A204.1 (cell line): ENCODE measurements around the gene CDPF1.

ENCODE experiments used
- FAIRE-seq: peaks from 2 replicates; lab custom pipeline; 2012; peaks lifted over from hg19 to GRCh38; lab: Jason Lieb, UNC

CDPF1 gene

GRCh38 chr22:46250035-46250782, at the start of gene CDPF1:
CDPF1 (minus strand) TSS chr22:46250293; CDS start chr22:46248284, 2,009 bp downstream.
- no peak for FAIRE-seq

DNA sequence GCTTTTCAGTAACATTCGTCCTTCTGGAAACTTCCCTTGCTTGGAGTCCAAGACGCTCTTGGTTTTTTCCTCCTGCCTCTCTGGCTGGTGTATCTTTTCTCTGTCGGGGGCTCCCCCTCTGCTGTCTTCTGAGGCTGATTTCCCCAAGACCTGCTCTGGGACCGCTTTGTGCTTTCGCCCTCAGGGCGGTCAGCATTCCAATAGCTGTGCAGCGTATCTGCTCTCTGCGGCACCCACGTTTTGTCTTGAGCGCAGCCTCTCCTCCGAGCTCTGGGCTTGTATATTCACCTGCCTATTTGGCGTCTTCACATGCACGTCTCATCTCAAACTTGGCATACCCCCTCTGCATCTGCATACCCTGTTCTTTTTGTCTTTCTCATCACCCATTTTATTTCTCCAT, 49.0 kb upstream of the CDPF1 start:
- no peak for FAIRE-seq

GRCh38 chr22:46297151-46297812, 47.2 kb upstream of the CDPF1 start:
- FAIRE-seq: no peak

GRCh38 chr22:46296257-46297150, 46.4 kb upstream of the CDPF1 start, which contains the start of gene GTSE1:
GTSE1 (plus strand) TSS chr22:46296870; CDS start chr22:46297401, 531 bp downstream.
- peak; percentile 98 for FAIRE-seq

DNA sequence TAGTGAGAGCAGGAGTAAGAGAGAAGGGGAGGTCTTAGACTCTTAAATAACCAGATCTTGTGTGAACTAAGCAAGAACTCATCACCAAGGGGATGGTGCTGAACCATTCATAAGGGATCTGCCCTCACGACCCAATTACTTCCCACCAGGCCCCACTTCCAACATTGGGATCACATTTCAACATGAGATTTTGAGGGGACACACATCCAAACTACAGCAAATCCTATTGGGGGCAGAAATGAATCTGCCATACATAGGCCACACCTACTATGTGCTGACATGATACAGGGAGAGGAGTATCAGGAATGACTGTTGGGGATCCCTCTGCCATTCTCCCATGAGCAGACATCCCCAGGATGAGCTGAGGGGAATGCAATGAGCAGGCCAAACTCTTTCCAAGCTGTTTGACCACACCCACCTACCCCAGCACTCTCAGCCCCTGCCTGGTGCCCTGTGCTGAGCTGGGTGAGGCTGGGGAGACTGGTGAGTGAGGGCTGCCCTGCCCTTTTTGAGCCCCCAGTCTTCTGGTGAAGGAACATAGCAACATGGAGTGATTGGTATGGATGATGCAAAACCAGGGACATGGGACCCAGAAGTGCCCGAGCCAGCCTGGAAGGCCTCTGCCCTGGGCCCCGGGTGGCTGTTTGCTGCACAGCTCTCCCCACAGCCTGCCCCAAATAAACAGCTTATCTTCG, 45.3 kb upstream of the CDPF1 start:
- no peak for FAIRE-seq

DNA sequence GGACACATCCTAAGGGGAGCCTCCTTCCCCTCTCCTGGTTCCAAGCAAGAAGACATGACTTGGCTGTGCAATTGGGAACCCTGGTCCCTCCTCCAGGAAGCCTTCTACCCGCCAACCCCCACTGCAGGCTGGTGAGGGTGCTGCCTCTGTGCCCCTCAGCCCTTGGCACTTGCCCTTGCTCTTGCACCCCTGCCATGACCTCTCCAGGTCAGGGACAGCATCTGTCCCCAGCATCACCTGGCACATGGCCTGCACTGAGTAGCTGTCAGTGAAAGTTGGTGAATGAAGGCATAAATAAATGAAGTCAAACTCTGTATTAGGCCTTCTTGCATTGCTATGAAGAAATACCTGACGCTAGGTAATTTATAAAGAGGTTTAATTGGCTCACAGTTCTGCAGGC, 44.7 kb upstream of the CDPF1 start:
- FAIRE-seq: no peak

DNA sequence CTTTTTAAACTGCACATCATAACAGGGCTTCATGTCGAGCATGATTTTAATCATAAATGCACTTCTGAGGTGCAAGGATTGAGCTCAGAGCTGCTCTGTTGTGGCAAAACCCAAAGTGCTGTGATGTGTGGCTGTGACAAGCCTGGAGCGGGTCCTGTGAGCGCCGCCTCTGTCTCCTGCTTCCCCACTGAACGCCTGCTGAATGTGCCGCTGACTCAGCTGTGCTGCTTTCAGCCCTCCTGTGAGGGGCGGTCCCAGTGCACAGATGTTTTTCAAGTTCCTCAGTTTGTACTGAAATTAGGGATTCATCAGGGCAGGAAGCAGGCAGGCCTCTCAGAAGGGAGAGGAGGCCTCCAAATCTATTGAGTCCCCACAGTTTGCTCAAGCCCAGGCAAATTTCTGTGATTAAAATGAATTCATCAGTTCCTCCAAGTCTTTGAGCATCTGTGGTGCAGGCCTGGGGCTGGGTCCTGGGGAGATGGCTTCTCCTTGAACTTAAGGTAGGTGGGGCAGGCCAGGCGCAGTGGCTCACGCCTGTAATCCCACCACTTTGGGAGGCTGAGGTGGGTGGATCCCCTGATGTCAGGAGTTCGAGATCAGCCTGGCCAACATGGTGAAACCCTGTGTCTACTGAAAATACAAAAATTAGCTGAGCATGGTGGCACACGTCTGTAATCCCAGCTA, 43.6 kb upstream of the CDPF1 start:
- FAIRE-seq: no peak

DNA sequence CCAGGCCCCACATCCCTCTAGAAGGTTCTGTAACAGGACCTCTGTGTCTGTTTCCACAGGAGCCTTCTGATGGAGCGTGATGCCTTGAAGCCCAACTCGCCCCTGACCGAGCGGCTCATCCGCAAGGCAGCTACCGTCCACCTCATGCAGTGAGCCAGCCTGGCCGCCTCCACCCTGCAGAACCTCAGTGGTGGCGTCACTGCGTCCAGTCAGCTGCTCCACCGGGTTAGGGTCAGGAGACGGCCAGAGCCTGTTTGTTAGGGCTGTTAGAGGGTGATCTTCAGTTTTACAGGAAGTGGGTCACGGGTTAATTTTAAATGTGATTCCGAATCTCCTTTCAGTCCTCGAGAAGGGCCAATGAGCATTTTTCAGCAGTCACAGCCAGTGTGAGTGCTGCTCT, 42.6 kb upstream of the CDPF1 start:
- no peak for FAIRE-seq

GRCh38 chr22:46292173-46292572, 42.1 kb upstream of the CDPF1 start:
- no peak for FAIRE-seq

DNA sequence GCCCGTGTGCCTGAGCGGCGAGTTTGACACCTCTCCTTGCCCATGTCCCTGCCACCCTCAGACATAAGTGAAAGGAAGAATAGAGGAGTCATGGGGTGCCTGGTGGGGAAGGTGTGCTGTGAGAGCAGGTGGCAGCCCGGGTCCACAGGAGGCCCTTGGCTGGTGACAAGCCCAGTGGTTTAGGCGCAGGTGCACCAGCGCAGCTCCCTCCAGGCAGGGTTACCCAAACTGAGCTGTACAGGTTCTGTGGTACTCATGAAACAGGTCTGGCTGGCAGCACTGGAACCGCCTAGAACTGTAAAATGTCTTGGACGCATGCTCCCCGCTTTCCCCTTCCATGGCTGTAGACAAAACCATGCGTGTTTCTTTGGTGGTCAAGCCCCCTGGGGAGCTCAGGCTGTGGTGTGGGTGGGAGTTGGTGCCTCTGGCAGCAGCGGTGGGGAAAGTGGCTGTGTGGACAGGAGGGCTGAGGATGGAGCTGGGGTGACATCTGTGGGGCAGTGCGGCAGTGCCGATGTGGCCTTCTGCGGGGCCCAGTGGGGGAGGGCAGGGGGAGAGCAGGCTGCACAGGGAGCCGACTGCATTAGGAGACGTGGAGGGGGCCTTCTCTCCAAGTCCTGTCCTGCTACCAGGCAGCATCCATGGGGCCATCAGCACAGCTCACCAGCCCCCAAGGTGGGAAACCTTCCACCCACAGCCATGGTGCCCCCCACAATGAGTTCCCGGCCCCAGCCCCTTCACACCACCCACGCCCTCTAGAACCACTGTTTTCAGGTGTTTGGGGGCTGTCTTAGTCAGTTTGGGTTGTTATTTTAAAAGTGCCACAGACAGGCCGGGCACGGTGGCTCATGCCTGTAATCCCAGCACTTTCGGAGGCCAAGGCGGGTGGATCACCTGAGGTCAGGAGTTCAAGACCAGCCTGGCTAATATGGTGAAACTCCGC, 41.0 kb upstream of the CDPF1 start:
- FAIRE-seq: no peak

DNA sequence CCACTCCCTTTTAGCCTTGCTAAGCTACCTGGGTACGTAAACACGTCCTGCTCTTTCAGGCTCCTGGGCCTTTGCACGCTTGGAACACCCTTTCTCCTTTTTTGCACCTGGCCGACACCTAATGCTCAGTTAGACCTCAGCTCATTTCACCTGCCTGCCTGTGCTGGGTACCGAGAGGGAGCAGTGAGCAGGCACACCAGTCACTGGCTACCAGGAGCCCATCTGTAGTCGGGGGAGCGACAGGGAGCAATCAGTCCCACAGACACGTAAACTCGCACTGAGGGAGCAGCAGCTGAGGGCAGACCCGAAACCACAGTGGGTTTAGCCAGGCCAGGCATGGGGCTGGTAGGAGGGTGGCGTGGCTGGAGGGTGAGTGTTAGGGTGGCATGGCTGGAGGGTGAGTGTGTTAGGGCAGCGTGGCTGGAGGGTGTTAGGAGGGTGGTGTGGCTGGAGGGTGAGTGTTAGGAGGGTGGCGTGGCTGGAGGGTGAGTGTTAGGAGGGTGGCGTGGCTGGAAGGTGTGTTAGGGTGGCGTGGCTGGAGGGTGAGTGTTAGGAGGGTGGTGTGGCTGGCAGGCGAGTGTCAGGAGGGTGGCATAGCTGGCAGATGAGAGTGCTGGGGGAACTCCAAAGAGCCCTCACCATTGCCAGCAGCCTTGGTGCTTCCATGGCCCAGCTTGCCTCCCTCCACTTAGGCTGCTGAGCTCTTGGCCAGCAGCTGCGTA, 40.2 kb upstream of the CDPF1 start:
- FAIRE-seq: no peak

GRCh38 chr22:46289244-46289891, 39.3 kb upstream of the CDPF1 start:
- no peak for FAIRE-seq

GRCh38 chr22:46288846-46289243, 38.8 kb upstream of the CDPF1 start:
- FAIRE-seq: no peak

GRCh38 chr22:46287873-46288751, 38.0 kb upstream of the CDPF1 start:
- FAIRE-seq: no peak

- FAIRE-seq: no peak
These were observed 37.1 kb upstream of the CDPF1 start for GRCh38 chr22:46286941-46287872.

- FAIRE-seq: no peak
These were observed 35.9 kb upstream of the CDPF1 start for GRCh38 chr22:46286006-46286405.
